NCI-H2196 (cell line): ENCODE data around the gene HERC3.

Experiments
- DNase-seq: peaks from one replicate; lab custom pipeline; 2025; ENCODE audit not compliant: unreplicated experiment; lab: John Stamatoyannopoulos, UW

The HERC3 gene

GRCh38 chr4:88713782-88714181, 121.5 kb downstream of the HERC3 start:
- DNase-seq = no peak

DNA sequence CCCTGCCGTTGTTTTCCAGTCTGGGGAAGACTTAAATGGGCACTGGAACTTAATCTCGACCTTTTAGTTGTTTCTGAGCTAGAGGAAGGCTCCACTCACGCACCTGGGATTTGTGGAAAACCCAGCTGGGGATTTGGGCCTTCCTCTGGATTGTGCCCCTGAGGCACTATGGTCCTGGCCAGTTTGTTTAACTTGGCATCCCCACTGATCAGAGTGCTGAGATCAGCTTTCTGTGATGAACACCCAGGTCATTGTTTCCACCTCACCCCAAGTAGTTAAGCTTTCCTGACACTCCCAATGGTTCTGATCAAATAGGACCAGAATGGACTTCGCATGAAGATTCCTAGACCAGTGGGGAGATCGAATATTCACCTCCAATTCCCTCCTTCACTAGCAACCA, 125.8 kb downstream of the HERC3 start:
- DNase-seq = no peak

GRCh38 chr4:88719381-88719780, 127.1 kb downstream of the HERC3 start:
- no peak for DNase-seq

- no peak for DNase-seq
Measured at GRCh38 chr4:88720451-88721428, 128.5 kb downstream of the HERC3 start.

DNA sequence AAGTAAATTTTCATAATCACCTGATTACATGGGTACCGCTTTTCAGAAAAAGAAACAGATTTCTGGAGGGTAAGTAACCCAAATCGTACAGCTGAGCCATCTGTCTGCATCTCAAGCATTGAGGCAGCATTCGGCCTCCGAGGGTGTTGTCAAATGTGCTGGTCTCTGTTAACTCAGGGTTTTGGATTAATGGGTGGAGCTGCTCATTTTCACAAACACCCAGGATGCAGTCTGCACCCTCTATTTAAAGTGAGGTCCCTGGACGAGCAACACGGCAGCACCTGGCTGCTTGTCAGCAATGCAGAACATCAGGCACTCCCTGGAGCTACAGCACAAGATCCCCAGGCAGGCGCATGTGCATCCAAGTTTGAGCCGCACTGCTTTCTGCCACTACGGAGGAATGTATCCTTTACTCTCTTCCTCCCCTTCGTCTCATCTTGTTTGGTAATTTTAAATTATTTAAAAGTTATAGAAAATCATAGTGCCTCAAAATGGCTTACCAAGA, 130.0 kb downstream of the HERC3 start:
- no peak for DNase-seq

GRCh38 chr4:88722828-88723227, 130.5 kb downstream of the HERC3 start:
- no peak for DNase-seq

- DNase-seq = no peak
Measured at GRCh38 chr4:88724406-88724805, 132.1 kb downstream of the HERC3 start.

DNA sequence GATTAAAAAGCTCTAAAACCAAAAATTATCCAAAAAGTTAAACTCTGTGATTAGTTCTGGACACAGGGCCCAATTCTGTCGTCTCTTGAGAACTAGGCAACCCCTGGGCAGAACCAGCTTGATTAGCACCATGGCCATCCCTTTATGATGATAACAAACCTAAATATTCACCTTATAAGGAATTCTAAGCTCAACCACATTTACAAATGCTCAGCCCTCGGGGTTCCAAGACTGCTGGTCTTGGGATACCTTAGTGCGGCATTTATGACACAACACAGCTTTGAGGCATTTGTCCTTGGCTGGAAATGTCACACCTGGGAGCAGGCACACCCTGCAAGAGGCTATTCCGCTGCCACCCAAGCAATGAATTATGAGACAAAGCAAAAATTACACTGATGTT, 132.9 kb downstream of the HERC3 start:
- DNase-seq = no peak

GRCh38 chr4:88725986-88726385, 133.7 kb downstream of the HERC3 start:
- no peak for DNase-seq

DNA sequence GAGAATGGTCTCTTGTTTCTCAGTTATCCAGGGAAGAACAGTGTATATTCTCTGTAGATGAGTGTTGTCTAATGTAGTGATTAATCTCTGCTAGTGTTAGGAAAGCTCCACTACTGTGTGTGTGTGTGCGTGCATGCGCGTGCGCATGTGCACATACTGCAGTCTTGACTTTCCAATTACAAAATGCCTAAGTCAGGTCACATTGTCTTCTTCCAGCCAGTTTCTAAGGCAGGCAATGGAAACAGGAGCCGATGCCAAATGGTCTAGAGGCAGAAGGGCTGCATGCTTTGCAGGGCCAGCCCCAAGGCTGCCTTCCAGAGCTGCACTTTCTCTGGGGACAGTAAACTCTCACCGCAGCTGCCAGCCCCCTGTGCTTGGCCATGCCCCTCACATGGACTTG, 135.9 kb downstream of the HERC3 start:
- no peak for DNase-seq

DNA sequence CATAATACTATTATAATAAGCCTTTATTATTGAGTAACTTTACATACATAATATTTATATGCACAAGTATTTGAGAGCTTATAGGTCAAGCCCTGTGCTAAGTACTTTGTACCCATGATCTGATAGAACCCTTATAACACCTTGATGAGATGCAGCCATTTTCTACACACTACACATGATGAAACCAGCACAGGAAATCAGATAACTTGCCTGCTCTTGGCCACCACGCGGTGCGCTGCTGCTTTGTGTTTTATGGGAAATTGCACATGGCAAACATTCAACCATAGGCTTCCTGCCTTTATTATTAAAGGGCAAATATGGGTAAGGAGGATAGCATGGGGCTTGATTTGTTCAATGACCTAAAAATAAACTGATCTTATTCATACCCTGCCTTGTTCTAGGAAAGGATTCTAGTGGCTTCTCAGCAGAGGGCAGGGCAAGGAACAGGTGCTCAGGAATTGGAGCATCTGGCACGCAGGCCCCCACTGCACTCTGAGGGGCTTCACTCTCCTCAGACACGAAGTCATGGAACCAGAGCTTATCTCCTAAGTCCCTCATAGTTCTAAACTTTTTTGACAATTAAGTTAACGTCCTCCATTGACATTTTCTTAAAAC, 137.0 kb downstream of the HERC3 start:
- DNase-seq = no peak

DNA sequence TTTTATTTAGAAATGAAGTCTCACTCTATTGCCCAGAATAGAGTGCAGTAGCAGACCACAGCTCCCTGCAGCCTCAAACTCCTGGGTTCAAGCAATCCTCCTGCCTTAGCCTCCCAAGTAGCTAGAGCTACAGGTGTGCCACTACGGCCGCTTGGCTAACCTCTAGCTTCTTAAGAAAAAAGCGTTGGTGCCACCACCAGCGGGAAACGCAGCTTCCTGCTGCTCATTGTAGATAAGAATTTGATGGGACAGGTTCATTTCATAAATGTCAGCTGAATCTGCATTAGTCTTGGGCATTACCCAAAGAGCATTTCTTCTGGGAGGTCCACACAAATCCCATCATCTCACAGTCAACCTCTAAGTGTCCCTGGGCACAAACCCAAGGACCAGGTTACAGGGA, 138.5 kb downstream of the HERC3 start:
- DNase-seq = no peak

DNA sequence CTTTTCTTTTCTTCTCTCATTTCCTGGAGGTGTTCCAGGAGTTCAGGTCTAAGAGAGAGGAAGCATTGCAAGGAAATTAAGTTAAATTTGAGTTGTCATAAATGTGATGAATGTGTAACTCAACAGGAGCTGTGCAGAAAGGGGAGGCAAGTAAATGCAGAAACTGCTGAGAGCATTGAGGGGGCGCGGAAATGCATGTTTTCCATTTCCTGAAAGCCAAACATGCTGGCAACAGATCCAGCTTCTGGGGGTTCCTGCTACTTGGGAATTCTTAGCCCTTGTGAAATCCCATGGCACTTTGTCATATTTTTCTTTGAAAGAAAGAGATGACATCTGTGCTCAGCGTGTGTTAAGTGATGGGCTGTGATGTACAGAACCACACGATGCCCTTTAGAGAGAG, 139.1 kb downstream of the HERC3 start:
- DNase-seq = no peak

GRCh38 chr4:88732714-88733368, 140.6 kb downstream of the HERC3 start:
- DNase-seq = no peak

DNA sequence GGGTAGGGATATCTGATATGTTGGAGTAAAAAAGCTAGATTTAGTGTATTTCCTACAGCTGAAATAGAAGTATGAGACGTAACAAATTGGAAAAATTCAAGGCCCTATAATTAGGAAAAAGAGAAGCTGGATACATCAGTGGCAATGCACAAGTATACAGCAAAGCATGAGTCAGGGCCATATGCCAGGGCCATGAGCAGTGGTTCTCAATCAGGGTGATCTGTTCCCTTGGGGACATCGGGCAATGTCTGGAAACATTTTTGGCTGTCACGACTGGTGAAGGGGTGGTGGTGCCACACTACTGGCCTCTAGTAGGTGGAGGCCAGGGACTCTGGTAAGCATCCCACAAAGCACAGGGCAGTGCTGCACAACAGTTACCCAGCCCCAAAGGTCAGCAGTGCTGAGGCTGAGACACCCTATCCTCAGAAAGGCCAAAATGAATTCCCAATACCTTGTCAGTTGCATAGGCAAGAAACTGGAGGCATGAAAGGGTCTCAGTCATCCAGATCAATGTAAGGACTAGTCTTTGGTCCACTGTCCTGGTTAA, 142.2 kb downstream of the HERC3 start:
- no peak for DNase-seq

- DNase-seq = no peak
Measured at GRCh38 chr4:88735564-88735963, 143.3 kb downstream of the HERC3 start.

DNA sequence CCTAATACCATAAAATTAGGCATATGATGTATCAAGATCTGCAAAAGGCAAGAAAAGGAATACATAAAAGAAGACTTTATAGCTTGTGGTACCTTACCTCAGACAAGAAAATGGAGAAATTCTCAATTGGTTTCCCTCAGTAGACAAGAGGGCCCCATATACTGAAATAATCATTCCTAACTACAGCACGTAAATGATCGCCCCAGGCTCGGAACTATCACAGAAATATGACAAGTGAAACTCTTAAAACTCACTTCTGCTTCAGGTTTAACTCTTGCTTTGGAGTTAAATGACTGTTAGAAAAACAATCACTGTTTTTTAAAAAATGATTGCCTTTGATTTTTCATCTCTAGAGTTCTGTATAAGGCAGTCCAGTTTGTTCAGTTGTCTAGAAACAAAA, 144.0 kb downstream of the HERC3 start:
- DNase-seq = no peak

GRCh38 chr4:88737307-88737941, 145.1 kb downstream of the HERC3 start:
- peak; percentile 17 for DNase-seq

GRCh38 chr4:88738180-88738579, 145.9 kb downstream of the HERC3 start:
- DNase-seq = no peak

DNA sequence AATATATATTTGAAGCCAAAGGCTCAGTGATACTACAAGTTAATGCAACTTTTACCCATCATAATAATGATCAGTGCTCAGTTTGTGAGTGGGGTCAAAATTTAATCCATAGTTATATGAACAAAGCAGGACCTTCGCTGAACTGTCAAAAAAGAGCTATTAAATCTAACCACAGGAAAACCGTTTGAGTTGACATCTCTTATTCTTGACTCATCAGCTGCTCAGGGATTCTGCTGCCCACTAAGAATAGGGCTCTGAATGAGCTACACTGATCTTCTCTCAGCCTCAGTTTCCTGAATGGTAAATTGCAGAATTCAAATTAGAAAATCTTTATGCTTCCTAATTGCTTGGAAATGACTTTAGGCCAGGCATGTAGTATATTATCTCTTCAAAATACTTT, 150.3 kb downstream of the HERC3 start:
- DNase-seq = no peak

GRCh38 chr4:88743696-88744095, 151.4 kb downstream of the HERC3 start:
- no peak for DNase-seq
